SK-N-SH treated with all-trans-retinoic acid at 6 μM for 48 hours (cell line): ENCODE measurements around the gene AMOT.

Source experiments
- ATAC-seq: fragments of 200-7000 bp; cut with Tn5 transposase; 3 replicates; pipeline ENCODE4 v1.9.1; 2020; ENCODE audit warnings: mild to moderate bottlenecking, moderate library complexity
- ARNTL ChIP-seq: fragments of 450-650 bp; formaldehyde crosslinking; IDR thresholded peaks from 2 replicates; pipeline ENCODE4 v1.5.0; 2020; ENCODE audit warnings: low read depth, mild to moderate bottlenecking, moderate library complexity, borderline replicate concordance
- BACH2 ChIP-seq: fragments of 250-450 bp; sonication (Bioruptor Pico); IDR thresholded peaks from 2 replicates; pipeline ENCODE4 v1.9.0; 2021; ENCODE audit warnings: mild to moderate bottlenecking, borderline replicate concordance
- CREB5 ChIP-seq: fragments of 250-450 bp; sonication (Bioruptor Pico); IDR thresholded peaks from 2 replicates; pipeline ENCODE4 v1.5.1; 2020; ENCODE audit warnings: low read depth, mild to moderate bottlenecking, moderate library complexity
- CSDC2 ChIP-seq: fragments of 250-450 bp; sonication (Bioruptor Pico); IDR thresholded peaks from 2 replicates; pipeline ENCODE4 v1.5.0; 2020; ENCODE audit warnings: mild to moderate bottlenecking, moderate library complexity
- ESRRG ChIP-seq: fragments of 250-450 bp; sonication (Bioruptor Pico); IDR thresholded peaks from 2 replicates; pipeline ENCODE4 v1.6.1; 2021; ENCODE audit warnings: mild to moderate bottlenecking
- GLIS3 ChIP-seq: fragments of 250-450 bp; sonication (Bioruptor Pico); IDR thresholded peaks from 2 replicates; pipeline ENCODE4 v1.5.0; 2020; ENCODE audit warnings: mild to moderate bottlenecking, moderate library complexity
- ISL1 ChIP-seq: fragments of 250-450 bp; sonication (Bioruptor Pico); IDR thresholded peaks from 2 replicates; pipeline ENCODE4 v2.1.2; 2022; ENCODE audit warnings: mild to moderate bottlenecking, moderate library complexity
- OSR1 ChIP-seq: fragments of 250-450 bp; sonication (Bioruptor Pico); IDR thresholded peaks from 2 replicates; pipeline ENCODE4 v1.8.0; 2022; ENCODE audit warnings: moderate library complexity, mild to moderate bottlenecking, inconsistent platforms
- POU6F1 ChIP-seq: fragments of 250-450 bp; sonication (Bioruptor Pico); IDR thresholded peaks from 2 replicates; pipeline ENCODE4 v1.8.0; 2021; ENCODE audit warnings: low read depth, mild to moderate bottlenecking, moderate library complexity, borderline replicate concordance
- RARB ChIP-seq: fragments of 250-450 bp; sonication (Bioruptor Pico); IDR thresholded peaks from 2 replicates; pipeline ENCODE4 v1.8.0; 2021; ENCODE audit warnings: mild to moderate bottlenecking, moderate library complexity
- SNAI2 ChIP-seq: fragments of 250-450 bp; sonication (Bioruptor Pico); IDR thresholded peaks from 2 replicates; pipeline ENCODE4 v1.5.0; 2020; ENCODE audit warnings: mild to moderate bottlenecking, moderate library complexity
- TCF4 ChIP-seq: fragments of 250-450 bp; sonication (Bioruptor Pico); IDR thresholded peaks from 2 replicates; pipeline ENCODE4 v1.8.0; 2021; ENCODE audit warnings: mild to moderate bottlenecking, moderate library complexity, borderline replicate concordance
- TOX ChIP-seq: fragments of 250-450 bp; sonication (Bioruptor Pico); IDR thresholded peaks from 2 replicates; pipeline ENCODE4 v1.8.0; 2021; ENCODE audit warnings: mild to moderate bottlenecking, moderate library complexity, borderline replicate concordance
- TSHZ2 ChIP-seq: fragments of 250-450 bp; sonication (Bioruptor Pico); IDR thresholded peaks from 2 replicates; pipeline ENCODE4 v1.5.0; 2020; ENCODE audit warnings: mild to moderate bottlenecking, moderate library complexity
- ZC3H10 ChIP-seq: fragments of 250-450 bp; sonication (Bioruptor Pico); IDR thresholded peaks from 2 replicates; pipeline ENCODE4 v1.5.1; 2021; ENCODE audit warnings: mild to moderate bottlenecking, moderate library complexity
- ZFP3 ChIP-seq: fragments of 250-450 bp; sonication (Bioruptor Pico); IDR thresholded peaks from 2 replicates; pipeline ENCODE4 v1.5.0; 2020; ENCODE audit warnings: mild to moderate bottlenecking, moderate library complexity
- ZFP30 ChIP-seq: fragments of 450-650 bp; formaldehyde crosslinking; IDR thresholded peaks from 2 replicates; pipeline ENCODE4 v1.5.0; 2022; ENCODE audit warnings: mild to moderate bottlenecking, moderate library complexity
- ZNF565 ChIP-seq: fragments of 450-650 bp; formaldehyde crosslinking; conservative IDR thresholded peaks from 2 replicates; pipeline ENCODE4 v1.5.0; 2020; ENCODE audit warnings: low read depth, mild to moderate bottlenecking, moderate library complexity
- ZNF70 ChIP-seq: fragments of 450-650 bp; formaldehyde crosslinking; IDR thresholded peaks from 2 replicates; pipeline ENCODE4 v1.5.0; 2020; ENCODE audit warnings: mild to moderate bottlenecking, moderate library complexity
- ZNF8 ChIP-seq: fragments of 450-650 bp; formaldehyde crosslinking; IDR thresholded peaks from 2 replicates; pipeline ENCODE4 v1.5.0; 2020; ENCODE audit warnings: mild to moderate bottlenecking, moderate library complexity
- TF ChIP-seq, protein P1 (sequence below): fragments of 250-450 bp; sonication (Bioruptor Pico); IDR thresholded peaks from 2 replicates; pipeline ENCODE4 v1.5.1; 2021; ENCODE audit warnings: mild to moderate bottlenecking, moderate library complexity
- TF ChIP-seq, protein P2 (sequence below): fragments of 250-450 bp; sonication (Bioruptor Pico); IDR thresholded peaks from 2 replicates; pipeline ENCODE4 v1.8.0; 2020; ENCODE audit warnings: mild to moderate bottlenecking, moderate library complexity, borderline replicate concordance

The AMOT gene

GRCh38 chrX:112808651-112809195 lies 31.9 kb downstream of the AMOT start:
- TF ChIP-seq CREB5 (CRISPR knock-in tag) (no peak), ISL1 (no peak), ZC3H10 (CRISPR knock-in tag) (no peak), OSR1 (CRISPR knock-in tag) (no peak), ZNF565 (CRISPR knock-in tag) (no peak), ESRRG (CRISPR knock-in tag) (no peak), TCF4 (CRISPR knock-in tag) (no peak), GLIS3 (no peak), CSDC2 (CRISPR knock-in tag) (no peak)
- ATAC-seq, result no peak

- TF ChIP-seq ZFP3 (CRISPR knock-in tag), result no peak
- TF ChIP-seq TOX (CRISPR knock-in tag), result no peak
- ATAC-seq, result no peak
These were observed 32.6 kb downstream of the AMOT start for GRCh38 chrX:112808007-112808406.

DNA sequence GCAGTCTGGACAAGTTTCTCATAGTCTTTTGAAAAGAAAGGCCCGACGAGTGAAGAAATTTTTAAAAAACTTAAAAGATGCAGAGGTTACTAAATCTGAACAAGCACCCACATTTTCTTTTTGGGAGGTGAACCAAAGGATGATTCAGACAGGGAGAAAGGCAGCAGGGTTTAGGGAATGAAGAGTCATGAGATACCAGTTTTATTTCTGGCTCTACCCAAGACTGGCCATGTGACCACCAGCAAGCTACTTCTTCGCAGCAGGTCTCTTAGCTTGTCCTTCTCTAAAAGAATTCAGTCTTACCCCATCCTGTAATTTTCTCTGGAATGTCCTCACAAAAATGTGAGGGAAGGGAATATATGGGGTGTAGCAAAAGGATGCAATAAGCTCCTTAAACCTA lies 37.6 kb downstream of the AMOT start:
- TF ChIP-seq SNAI2 (CRISPR knock-in tag) (no peak), ZNF70 (CRISPR knock-in tag) (no peak), ZNF8 (CRISPR knock-in tag) (no peak), ZFP30 (CRISPR knock-in tag) (no peak), TCF4 (CRISPR knock-in tag) (no peak), ZNF565 (CRISPR knock-in tag) (no peak), BACH2 (CRISPR knock-in tag) (no peak), ISL1 (no peak), RARB (CRISPR knock-in tag) (no peak), TSHZ2 (no peak), GLIS3 (no peak), POU6F1 (CRISPR knock-in tag) (no peak), OSR1 (CRISPR knock-in tag) (no peak), ARNTL (CRISPR knock-in tag) (no peak), ESRRG (CRISPR knock-in tag) (no peak), CSDC2 (CRISPR knock-in tag) (no peak), TOX (CRISPR knock-in tag) (no peak)
- TF ChIP-seq, protein P1, sequence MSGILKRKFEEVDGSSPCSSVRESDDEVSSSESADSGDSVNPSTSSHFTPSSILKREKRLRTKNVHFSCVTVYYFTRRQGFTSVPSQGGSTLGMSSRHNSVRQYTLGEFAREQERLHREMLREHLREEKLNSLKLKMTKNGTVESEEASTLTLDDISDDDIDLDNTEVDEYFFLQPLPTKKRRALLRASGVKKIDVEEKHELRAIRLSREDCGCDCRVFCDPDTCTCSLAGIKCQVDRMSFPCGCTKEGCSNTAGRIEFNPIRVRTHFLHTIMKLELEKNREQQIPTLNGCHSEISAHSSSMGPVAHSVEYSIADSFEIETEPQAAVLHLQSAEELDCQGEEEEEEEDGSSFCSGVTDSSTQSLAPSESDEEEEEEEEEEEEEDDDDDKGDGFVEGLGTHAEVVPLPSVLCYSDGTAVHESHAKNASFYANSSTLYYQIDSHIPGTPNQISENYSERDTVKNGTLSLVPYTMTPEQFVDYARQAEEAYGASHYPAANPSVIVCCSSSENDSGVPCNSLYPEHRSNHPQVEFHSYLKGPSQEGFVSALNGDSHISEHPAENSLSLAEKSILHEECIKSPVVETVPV (CRISPR knock-in tag), result no peak
- TF ChIP-seq, protein P2, sequence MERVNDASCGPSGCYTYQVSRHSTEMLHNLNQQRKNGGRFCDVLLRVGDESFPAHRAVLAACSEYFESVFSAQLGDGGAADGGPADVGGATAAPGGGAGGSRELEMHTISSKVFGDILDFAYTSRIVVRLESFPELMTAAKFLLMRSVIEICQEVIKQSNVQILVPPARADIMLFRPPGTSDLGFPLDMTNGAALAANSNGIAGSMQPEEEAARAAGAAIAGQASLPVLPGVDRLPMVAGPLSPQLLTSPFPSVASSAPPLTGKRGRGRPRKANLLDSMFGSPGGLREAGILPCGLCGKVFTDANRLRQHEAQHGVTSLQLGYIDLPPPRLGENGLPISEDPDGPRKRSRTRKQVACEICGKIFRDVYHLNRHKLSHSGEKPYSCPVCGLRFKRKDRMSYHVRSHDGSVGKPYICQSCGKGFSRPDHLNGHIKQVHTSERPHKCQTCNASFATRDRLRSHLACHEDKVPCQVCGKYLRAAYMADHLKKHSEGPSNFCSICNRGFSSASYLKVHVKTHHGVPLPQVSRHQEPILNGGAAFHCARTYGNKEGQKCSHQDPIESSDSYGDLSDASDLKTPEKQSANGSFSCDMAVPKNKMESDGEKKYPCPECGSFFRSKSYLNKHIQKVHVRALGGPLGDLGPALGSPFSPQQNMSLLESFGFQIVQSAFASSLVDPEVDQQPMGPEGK (CRISPR knock-in tag), result no peak
- ATAC-seq, result no peak
